ENCODE measurements around the gene LITAF.

Gene LITAF

DNA sequence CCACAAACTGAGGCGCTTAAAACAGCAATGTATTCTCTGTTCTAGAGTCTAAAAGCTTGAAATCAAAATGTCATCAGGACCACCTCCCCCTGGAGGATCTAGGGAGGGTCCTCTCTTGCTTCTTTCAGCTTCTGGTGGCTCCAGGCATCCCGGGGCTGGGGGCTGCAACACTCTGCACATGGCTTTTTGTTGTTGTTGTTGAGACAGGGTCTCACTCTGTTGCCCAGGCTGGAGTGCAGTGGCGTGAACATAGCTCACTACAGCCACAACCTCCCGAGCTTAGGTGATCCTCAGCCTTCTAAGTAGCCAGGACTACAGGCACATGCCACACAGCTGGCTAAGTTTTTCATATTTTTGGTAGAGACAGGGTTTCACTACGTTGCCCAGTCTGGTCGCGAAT, 44.5 kb upstream of the LITAF start:
- no peak overlapping the region for H3K27ac ChIP-seq
- TF ChIP-seq, protein P1, sequence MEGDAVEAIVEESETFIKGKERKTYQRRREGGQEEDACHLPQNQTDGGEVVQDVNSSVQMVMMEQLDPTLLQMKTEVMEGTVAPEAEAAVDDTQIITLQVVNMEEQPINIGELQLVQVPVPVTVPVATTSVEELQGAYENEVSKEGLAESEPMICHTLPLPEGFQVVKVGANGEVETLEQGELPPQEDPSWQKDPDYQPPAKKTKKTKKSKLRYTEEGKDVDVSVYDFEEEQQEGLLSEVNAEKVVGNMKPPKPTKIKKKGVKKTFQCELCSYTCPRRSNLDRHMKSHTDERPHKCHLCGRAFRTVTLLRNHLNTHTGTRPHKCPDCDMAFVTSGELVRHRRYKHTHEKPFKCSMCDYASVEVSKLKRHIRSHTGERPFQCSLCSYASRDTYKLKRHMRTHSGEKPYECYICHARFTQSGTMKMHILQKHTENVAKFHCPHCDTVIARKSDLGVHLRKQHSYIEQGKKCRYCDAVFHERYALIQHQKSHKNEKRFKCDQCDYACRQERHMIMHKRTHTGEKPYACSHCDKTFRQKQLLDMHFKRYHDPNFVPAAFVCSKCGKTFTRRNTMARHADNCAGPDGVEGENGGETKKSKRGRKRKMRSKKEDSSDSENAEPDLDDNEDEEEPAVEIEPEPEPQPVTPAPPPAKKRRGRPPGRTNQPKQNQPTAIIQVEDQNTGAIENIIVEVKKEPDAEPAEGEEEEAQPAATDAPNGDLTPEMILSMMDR (conservative IDR thresholded peaks at IDR 0.05), result no peak

DNA sequence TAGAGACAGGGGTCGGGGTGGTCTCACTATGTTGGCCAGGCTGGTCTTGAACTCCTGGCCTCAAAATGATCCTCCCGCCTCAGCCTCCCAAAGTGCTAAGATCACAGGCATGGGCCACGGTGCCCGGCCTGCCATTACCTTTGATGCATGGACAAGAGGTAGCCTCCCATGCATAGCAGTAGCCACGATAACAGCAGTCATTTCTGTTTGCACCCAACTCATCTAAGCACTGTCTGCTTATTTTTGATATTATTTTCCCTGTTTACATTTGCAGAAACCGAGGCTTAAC, 44.0 kb upstream of the LITAF start:
- H3K27ac ChIP-seq, result no peak overlapping the region

DNA sequence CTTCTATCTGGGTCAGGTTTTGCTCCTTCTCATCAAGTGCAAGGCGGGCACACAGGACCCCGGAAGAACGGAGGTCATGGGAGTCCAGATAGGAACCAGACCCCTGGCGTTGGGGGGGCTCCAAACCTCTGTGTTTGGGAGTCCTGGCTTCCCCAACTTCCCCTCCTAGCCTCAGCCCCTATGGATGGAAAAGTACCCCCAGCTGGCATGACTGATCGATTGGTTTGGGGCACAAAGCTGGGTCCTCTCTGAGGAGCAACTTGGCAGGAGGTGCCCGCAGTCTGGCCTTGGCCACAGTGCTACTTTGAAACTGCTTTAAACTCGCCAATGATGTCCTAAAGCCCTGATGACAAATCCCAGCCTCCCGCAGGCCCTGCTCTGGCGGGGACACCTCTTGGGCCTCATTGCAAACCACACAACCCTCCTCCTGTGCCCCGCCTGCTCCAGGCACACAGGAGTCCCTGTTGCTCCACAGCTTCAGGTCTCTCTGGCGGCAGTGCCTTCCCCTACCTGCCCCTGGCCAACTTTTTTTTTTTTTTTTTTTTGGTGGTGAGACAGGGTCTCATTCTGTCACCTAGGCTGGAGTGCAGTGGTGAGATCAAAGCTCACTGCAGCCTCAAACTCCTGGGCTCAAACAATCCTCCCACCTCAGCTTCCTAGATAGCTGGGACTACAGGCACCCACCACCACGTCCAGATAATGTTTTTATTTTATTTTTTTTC, 43.5 kb upstream of the LITAF start:
- TF ChIP-seq, protein P1 (conservative IDR thresholded peaks at IDR 0.05), result no peak
- H3K27ac ChIP-seq, result no peak overlapping the region

More for the DNA sequence above, 44.0 kb upstream of the LITAF start:
- TF ChIP-seq, protein P1 (conservative IDR thresholded peaks at IDR 0.05), result no peak

DNA sequence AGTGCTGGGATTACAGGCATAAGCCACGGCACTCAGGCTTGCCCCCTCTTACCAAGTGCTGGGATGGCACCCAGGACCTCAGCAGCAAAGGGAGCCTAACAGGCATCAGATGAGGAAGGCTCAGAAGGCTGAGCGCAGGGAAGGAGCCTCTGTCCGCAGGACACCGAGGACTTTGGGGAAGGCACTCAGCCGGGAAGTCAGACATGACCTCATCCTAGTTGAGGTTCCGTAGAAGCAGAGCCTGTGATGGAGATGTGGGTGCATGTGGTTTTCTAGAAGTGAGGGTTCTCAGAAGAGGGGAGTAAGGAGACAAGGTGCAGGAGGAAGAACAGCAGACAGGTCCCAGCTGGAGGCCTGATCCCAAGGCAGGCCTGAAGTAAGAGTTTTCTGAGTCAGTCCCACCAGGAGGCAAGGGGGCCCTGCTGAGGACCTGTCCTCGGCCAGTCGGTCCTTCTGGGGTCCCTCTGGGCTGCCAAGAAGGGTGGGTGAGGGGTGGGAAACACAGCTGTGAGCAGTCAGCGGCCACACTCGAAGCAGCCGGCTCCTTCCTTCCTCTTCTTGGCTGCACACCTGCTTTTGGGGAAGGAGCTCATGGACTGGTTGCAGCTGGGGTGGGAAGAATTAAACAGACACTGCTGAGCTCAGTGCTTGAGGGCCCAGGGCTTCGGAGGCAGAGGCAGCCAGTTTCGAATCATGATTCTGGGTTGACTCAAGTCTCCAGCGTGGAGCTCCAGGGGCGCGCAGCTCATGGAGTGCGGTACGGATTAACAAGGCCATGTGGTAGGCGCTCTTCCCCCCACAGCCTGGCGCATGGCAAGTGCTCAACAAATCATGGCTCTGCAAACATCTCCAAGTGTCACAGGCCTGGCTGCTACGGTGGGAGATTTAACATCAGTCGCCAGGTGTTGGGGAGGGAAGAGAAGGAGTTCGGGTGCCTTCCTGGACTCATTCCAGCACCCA, 42.6 kb upstream of the LITAF start:
- TF ChIP-seq, protein P1 (conservative IDR thresholded peaks at IDR 0.05), result no peak
- no peak overlapping the region for H3K27ac ChIP-seq

DNA sequence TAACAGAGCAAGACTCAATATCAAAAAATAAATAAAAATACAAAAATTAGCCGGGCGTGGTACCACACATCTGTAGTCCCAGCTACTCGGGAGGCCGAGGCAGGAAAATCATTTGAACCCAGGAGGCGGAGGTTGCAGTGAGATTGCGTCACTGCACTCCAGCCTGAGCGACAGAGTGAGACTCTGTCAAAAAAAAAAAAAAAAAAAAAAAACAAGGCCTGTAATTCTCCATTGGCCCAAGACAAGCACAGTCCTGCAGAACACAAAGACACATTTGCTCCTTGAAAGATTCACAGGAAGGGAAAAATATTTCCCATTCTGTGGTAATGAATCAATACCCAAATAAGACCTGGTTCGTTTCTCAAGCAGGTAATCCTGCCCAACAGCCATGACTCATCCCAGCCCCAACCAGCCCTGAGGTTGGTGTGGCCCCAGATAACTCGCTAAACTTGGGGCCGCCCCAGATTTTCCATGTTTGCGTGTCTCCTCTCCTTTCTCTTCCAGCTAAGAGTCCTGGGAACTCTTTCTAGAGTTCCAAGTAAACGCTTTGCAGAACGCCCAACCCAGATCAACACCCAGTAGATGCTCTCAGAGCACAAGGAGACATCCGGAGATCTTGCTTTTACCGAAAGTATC, 41.2 kb upstream of the LITAF start:
- no peak overlapping the region for H3K27ac ChIP-seq
- TF ChIP-seq, protein P1 (conservative IDR thresholded peaks at IDR 0.05), result no peak

DNA sequence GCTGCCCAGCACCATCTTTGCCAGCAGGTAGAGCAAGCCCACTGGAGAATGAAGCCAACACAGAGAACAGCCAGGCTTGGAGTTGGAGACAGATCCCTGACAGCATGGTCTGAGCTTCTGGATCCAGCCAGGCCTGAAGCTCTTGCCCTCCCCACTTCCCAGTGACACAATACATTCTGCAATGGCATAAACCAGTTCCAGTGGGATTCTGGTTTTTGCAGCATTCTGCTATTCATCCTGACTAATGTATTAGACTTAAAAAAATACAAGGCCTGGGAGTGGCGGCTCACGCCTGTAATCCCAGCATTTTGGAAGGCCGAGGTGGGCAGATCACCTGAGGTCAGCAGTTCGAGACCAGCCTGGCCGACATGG, 40.6 kb upstream of the LITAF start:
- TF ChIP-seq, protein P1 (conservative IDR thresholded peaks at IDR 0.05), result no peak
- no peak overlapping the region for H3K27ac ChIP-seq

DNA sequence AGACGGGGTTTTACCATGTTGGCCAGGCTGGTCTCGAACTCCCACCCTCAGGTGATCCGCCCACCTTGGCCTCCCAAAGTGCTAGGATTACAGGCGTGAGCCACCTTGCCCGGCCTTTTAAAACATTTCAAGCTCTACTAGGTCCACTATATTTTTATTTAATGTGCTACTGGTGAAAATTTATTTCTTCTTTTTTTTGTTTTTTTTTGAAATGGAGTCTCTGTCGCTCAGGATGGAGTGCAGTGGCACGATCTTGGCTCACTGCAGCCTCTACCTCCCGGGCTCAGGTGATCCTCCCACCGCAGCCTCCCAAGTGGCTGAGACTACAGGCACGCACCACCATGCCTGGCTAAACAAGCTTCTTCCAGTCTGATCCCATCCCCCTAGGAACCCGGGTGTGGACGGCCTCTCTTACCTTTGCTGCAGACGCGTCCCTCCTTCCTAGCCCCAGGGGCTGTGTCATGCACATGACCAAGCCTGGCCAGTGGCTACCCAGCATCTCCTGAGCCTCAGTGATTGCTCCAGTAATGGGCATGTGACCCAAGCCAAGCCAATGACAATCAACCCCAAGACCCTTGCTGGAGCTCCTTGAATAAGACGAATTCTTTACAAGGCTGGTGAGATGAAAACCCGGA, 40.1 kb upstream of the LITAF start:
- H3K27ac ChIP-seq, result no peak overlapping the region

More for the DNA sequence above, 40.1 kb upstream of the LITAF start:
- TF ChIP-seq, protein P1 (conservative IDR thresholded peaks at IDR 0.05), result no peak
